Fibroblast of lung (primary cell): ENCODE measurements around the gene TLR4. TPM values are rescaled to one million over a fixed set of nuclear protein-coding genes. Genes with fewer than 3 reads are reported as not detected.

ENCODE experiments used
- DNase-seq, 2 donors: peaks; one replicate each; pipeline versions ENCODE4 v3.0.0 to v3.0.0-alpha.2; 2010; ENCODE audit warnings: low read depth in 2 of 2
- H2AFZ ChIP-seq: 2 replicates; pipeline ENCODE4 v1.5.1; 2012; ENCODE audit warnings: low read length, control low read depth, inconsistent platforms
- H3K27ac ChIP-seq: 2 replicates; pipeline ENCODE4 v1.5.1; 2011; ENCODE audit warnings: low read length, control low read depth; ENCODE audit not compliant: insufficient read depth
- H3K27me3 ChIP-seq: 2 replicates; pipeline ENCODE4 v1.5.1; 2011; ENCODE audit warnings: mild to moderate bottlenecking, low read length; ENCODE audit not compliant: control insufficient read depth, insufficient read depth
- H3K36me3 ChIP-seq: 2 replicates; pipeline ENCODE4 v1.5.1; 2011; ENCODE audit warnings: low read length; ENCODE audit not compliant: control insufficient read depth, insufficient read depth
- H3K4me1 ChIP-seq: 2 replicates; pipeline ENCODE4 v1.5.1; 2011; ENCODE audit warnings: low read length; ENCODE audit not compliant: control insufficient read depth, insufficient read depth; ENCODE audit errors: extremely low read depth
- H3K4me2 ChIP-seq: 2 replicates; pipeline ENCODE4 v1.5.1; 2011; ENCODE audit warnings: low read length, control low read depth; ENCODE audit not compliant: insufficient read depth; ENCODE audit errors: extremely low read depth
- H3K4me3 ChIP-seq, 4 experiments: fragments of 200-600 bp in 1 of 4; sonication (generic) in 1 of 4; replicated peaks in 1 of 4; 2 replicates each; pipeline ENCODE4 v1.5.1; 2011 to 2016; ENCODE audit warnings: low read length in 4 of 4, low read depth in 3 of 4, mild to moderate bottlenecking in 3 of 4, control low read depth in 2 of 4, inconsistent platforms in 1 of 4, mixed read lengths in 1 of 4; ENCODE audit not compliant: insufficient read depth in 1 of 4; ENCODE audit errors: control extremely low read depth in 1 of 4
- H3K79me2 ChIP-seq: 2 replicates; pipeline ENCODE4 v1.5.1; 2012; ENCODE audit warnings: mild to moderate bottlenecking, low read length, inconsistent platforms; ENCODE audit not compliant: control insufficient read depth, insufficient read depth
- H3K9ac ChIP-seq: 2 replicates; pipeline ENCODE4 v1.5.1; 2011; ENCODE audit warnings: mild to moderate bottlenecking, low read length, control low read depth; ENCODE audit not compliant: insufficient read depth
- H3K9me3 ChIP-seq: 2 replicates; pipeline ENCODE4 v1.5.1; 2012; ENCODE audit warnings: low read depth, low read length; ENCODE audit not compliant: control insufficient read depth, insufficient read depth
- H4K20me1 ChIP-seq: 2 replicates; pipeline ENCODE4 v1.5.1; 2011; ENCODE audit warnings: low read length; ENCODE audit not compliant: control insufficient read depth, insufficient read depth; ENCODE audit errors: extremely low read depth
- EZH2 ChIP-seq: IDR thresholded peaks from 2 replicates; pipeline ENCODE4 v1.5.1; 2012; ENCODE audit warnings: low read length, control low read depth, mild to moderate bottlenecking; ENCODE audit errors: missing control alignments
- polyA plus RNA-seq, 2 donors: library from polyadenylated mRNA; depleted of rRNA in 1 of 2; stranded (reverse) in 1 of 2; unstranded in 1 of 2; fragments of >200 nt; gene quantifications; 2 replicates each; pipeline ENCODE4 v1.2.1, GENCODE V29; 2011 to 2012; ENCODE audit warnings: missing spikeins in 1 of 2
- total RNA-seq: library from RNA; depleted of rRNA; stranded (reverse); fragments of >200 nt; gene quantifications from 2 replicates; pipeline ENCODE4 v1.2.1, GENCODE V29; 2014
- TF ChIP-seq, protein P1 (sequence below), 2 donors: IDR thresholded peaks in 1 of 2; conservative IDR thresholded peaks in 1 of 2; 1 replicate in 1 of 2; 2 replicates in 1 of 2; pipeline ENCODE4 v1.5.1; 2011 to 2012; ENCODE audit warnings: low read length in 2 of 2, control low read depth in 1 of 2, inconsistent platforms in 1 of 2, low read depth in 1 of 2, mild to moderate bottlenecking in 1 of 2

Gene TLR4
- total and polyA plus RNA-seq, 2 donors (not counting 1 experiment from before 2014, with no cell fraction given): 2.2 to 2.6 TPM

DNA sequence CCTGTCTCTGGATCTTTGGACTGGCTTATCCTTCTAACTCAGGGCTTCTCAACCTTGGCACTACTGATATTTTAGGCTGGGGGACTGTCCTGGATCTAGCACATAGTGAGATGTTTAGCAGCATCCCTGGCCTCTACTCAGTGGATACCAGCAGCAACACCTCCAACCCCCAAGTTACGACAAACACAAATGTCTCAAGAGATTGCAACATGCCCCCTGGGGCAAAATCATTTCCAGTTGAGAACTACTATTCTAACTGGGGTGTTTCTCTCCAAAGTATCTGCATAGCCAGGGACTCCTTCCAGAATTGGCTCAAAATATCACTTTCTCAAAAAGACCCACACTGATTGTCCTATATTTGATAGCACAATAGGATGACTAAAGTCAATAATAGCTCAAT, 7.2 kb upstream of the TLR4 start:
- no peak overlapping the region for H3K4me3 ChIP-seq
- H3K4me1 ChIP-seq: no peaks in the 10 kb centered on the region
- no peak overlapping the region for H3K27ac ChIP-seq
- H3K36me3 ChIP-seq: no peaks in the 10 kb centered on the region
- no peaks in the 10 kb centered on the region for H3K9me3 ChIP-seq
- H4K20me1 ChIP-seq: no peaks in the 10 kb centered on the region
- H3K27me3 ChIP-seq: no peaks in the 10 kb centered on the region
- no peak overlapping the region for H3K4me2 ChIP-seq
- TF ChIP-seq, protein P1, sequence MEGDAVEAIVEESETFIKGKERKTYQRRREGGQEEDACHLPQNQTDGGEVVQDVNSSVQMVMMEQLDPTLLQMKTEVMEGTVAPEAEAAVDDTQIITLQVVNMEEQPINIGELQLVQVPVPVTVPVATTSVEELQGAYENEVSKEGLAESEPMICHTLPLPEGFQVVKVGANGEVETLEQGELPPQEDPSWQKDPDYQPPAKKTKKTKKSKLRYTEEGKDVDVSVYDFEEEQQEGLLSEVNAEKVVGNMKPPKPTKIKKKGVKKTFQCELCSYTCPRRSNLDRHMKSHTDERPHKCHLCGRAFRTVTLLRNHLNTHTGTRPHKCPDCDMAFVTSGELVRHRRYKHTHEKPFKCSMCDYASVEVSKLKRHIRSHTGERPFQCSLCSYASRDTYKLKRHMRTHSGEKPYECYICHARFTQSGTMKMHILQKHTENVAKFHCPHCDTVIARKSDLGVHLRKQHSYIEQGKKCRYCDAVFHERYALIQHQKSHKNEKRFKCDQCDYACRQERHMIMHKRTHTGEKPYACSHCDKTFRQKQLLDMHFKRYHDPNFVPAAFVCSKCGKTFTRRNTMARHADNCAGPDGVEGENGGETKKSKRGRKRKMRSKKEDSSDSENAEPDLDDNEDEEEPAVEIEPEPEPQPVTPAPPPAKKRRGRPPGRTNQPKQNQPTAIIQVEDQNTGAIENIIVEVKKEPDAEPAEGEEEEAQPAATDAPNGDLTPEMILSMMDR (conservative IDR thresholded peaks at IDR 0.05 in 1 of 2, IDR thresholded peaks at IDR 0.05 in 1 of 2; ENCODE audit: low read depth in 1 of 2, low read length in 2 of 2): no peak
- TF ChIP-seq EZH2: no peak
- DNase-seq: no peak
- H2AFZ ChIP-seq: no peak overlapping the region
- no peaks in the 10 kb centered on the region for H3K79me2 ChIP-seq
- H3K9ac ChIP-seq: no peak overlapping the region

DNA sequence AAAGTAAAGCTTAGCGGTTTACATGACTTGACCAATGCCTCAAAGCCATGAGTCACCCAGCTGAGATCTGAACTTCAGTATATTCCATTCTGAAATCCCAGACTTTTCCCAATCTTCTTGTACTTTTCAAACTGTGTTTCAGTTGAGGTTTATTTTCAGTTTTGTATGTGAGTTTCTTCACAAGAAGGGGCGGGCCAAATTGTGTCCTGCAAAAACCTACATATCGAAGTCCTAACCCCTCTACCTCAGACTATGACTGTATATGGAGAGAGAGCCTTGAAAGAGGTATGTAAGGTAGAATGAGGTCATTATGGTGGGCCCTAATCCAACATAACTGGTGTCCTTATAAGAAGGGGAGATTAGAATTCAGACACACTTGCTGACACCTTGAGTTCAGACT, 666 bp upstream of the TLR4 start:
- H3K9ac ChIP-seq: no peak overlapping the region
- no peaks in the 10 kb centered on the region for H3K27me3 ChIP-seq
- peak overlapping the region; percentile 67 for H3K27ac ChIP-seq
- no peaks in the 10 kb centered on the region for H3K9me3 ChIP-seq
- peaks cover 9% of the 10 kb centered on the region for H3K4me1 ChIP-seq
- no peaks in the 10 kb centered on the region for H3K79me2 ChIP-seq
- TF ChIP-seq, protein P1 (conservative IDR thresholded peaks at IDR 0.05 in 1 of 2, IDR thresholded peaks at IDR 0.05 in 1 of 2; ENCODE audit: low read depth in 1 of 2, low read length in 2 of 2): no peak
- TF ChIP-seq EZH2: no peak
- peak in 1 of 2 donors; percentile 1 for DNase-seq
- H2AFZ ChIP-seq: no peak overlapping the region
- no peaks in the 10 kb centered on the region for H4K20me1 ChIP-seq
- no peaks in the 10 kb centered on the region for H3K36me3 ChIP-seq
- H3K4me3 ChIP-seq: peak overlapping the region in 3 of 4 experiments; percentile 20 to 56 (median 29)
- H3K4me2 ChIP-seq: peak overlapping the region; percentile 78

GRCh38 chr9:117704597-117704996, 394 bp downstream of the TLR4 start:
- peak overlapping the region; percentile 39 for H3K9ac ChIP-seq
- H3K79me2 ChIP-seq: no peaks in the 10 kb centered on the region
- peaks cover 9% of the 10 kb centered on the region for H3K4me1 ChIP-seq
- H3K4me3 ChIP-seq: peak overlapping the region in 3 of 4 experiments; percentile 8 to 56 (median 28)
- no peak for DNase-seq
- no peak overlapping the region for H2AFZ ChIP-seq
- peak overlapping the region; percentile 78 for H3K4me2 ChIP-seq
- no peaks in the 10 kb centered on the region for H3K27me3 ChIP-seq
- no peaks in the 10 kb centered on the region for H3K36me3 ChIP-seq
- peak overlapping the region; percentile 67 for H3K27ac ChIP-seq
- no peaks in the 10 kb centered on the region for H3K9me3 ChIP-seq
- no peaks in the 10 kb centered on the region for H4K20me1 ChIP-seq
- no peak for TF ChIP-seq EZH2
- TF ChIP-seq, protein P1 (conservative IDR thresholded peaks at IDR 0.05 in 1 of 2, IDR thresholded peaks at IDR 0.05 in 1 of 2; ENCODE audit: low read depth in 1 of 2, low read length in 2 of 2): no peak
